MCF 10A (cell line): Measurements from ENCODE around the gene NNT. TPM values are rescaled to one million over a fixed set of nuclear protein-coding genes. Genes with fewer than 3 reads are reported as not detected.

Source experiments
- BruUV-seq: library from RNA; stranded (reverse); fragments of 400-500 nt; replicated peaks from 2 replicates; lab custom pipeline; 2021; lab: Mats Ljungman, UMichigan
- CTCF ChIA-PET: fragments of 300-600 bp; sonication (Branson Sonifier 250); formaldehyde crosslinking; extraction: SDS; loops from one replicate; lab custom pipeline; 2021; ENCODE audit warnings: antibody characterized with exemption, inconsistent platforms; lab: Yijun Ruan, JAX
- POLR2A ChIA-PET: fragments of 300-600, 350-650 bp; sonication (Branson Sonifier 250); formaldehyde crosslinking; extraction: SDS; loops from one replicate; lab custom pipeline; 2020; ENCODE audit warnings: antibody characterized with exemption, inconsistent platforms; lab: Yijun Ruan, JAX
- DNase-seq: peaks from one replicate; pipeline ENCODE4 v3.0.0-alpha.2; 2018; ENCODE audit not compliant: unreplicated experiment
- H3K27ac Mint-ChIP-seq: one replicate; pipeline ENCODE4 v1.8.0; 2022; ENCODE audit warnings: mild to moderate bottlenecking, low read depth, mixed read lengths; ENCODE audit not compliant: unreplicated experiment
- H3K27me3 Mint-ChIP-seq: one replicate; pipeline ENCODE4 v1.8.0; 2022; ENCODE audit warnings: mixed read lengths; ENCODE audit not compliant: insufficient read depth, unreplicated experiment
- H3K36me3 Mint-ChIP-seq: one replicate; pipeline ENCODE4 v1.8.0; 2022; ENCODE audit warnings: mild to moderate bottlenecking, moderate library complexity, mixed read lengths; ENCODE audit not compliant: insufficient read depth, unreplicated experiment
- H3K4me1 Mint-ChIP-seq: one replicate; pipeline ENCODE4 v1.8.0; 2022; ENCODE audit warnings: mixed read lengths; ENCODE audit not compliant: insufficient read depth, unreplicated experiment
- H3K4me3 Mint-ChIP-seq: one replicate; pipeline ENCODE4 v1.8.0; 2022; ENCODE audit warnings: mild to moderate bottlenecking, moderate library complexity, mixed read lengths; ENCODE audit not compliant: unreplicated experiment
- H3K9me3 Mint-ChIP-seq: one replicate; pipeline ENCODE4 v1.8.0; 2022; ENCODE audit warnings: mixed read lengths; ENCODE audit not compliant: unreplicated experiment
- intact Hi-C: fragments of 100-400 bp; cut with micrococcal nuclease; formaldehyde crosslinking; loops from 2 replicates; pipeline ENCODE4 v1.14.1; 2022
- total RNA-seq: library from RNA; stranded (reverse); gene quantifications from 2 replicates; pipeline ENCODE4 v1.2.3, GENCODE V29; 2022
- TF ChIP-seq, protein P1 (sequence below): fragments of 200-600 bp; IDR thresholded peaks from one replicate; pipeline ENCODE4 v1.8.0; 2022; ENCODE audit warnings: antibody characterized with exemption, mild to moderate bottlenecking; ENCODE audit not compliant: unreplicated experiment

The NNT gene
- total RNA-seq, 1 experiment from 2014 or later: 52.3 TPM

DNA sequence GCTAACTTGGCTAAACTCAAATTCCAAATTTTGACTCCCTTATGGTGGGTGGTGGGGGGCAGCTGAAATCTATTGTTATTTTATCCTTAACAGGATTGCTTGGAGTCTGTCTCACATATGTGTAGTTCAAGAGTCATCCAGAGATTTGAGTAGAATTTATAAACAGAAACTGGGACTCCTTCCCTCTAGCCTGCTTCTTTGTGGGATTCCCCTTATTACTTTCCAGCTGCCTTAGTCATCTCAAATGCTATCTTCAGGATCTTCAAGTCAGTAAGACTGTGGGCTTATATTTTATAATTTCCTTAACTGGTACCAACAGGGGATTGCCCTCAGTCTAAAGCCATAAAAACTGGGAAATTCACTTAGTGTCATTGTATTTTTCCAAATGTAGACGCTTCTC is 55.5 kb downstream of the NNT start:
- ChIA-PET POLR2A (no interaction called here), CTCF (interaction anchor here (0.6 to 1.9 kb wide), 5 partner anchors 8 to 553 kb away, joined by 3 to 6 read pairs (median 4); no protein-coding TSS in a partner anchor)
- intact Hi-C loops: no loop called here
- DNase-seq: peak; percentile 12
- TF ChIP-seq, protein P1, sequence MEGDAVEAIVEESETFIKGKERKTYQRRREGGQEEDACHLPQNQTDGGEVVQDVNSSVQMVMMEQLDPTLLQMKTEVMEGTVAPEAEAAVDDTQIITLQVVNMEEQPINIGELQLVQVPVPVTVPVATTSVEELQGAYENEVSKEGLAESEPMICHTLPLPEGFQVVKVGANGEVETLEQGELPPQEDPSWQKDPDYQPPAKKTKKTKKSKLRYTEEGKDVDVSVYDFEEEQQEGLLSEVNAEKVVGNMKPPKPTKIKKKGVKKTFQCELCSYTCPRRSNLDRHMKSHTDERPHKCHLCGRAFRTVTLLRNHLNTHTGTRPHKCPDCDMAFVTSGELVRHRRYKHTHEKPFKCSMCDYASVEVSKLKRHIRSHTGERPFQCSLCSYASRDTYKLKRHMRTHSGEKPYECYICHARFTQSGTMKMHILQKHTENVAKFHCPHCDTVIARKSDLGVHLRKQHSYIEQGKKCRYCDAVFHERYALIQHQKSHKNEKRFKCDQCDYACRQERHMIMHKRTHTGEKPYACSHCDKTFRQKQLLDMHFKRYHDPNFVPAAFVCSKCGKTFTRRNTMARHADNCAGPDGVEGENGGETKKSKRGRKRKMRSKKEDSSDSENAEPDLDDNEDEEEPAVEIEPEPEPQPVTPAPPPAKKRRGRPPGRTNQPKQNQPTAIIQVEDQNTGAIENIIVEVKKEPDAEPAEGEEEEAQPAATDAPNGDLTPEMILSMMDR: no peak
- H3K27me3 Mint-ChIP-seq: no peaks in the 10 kb centered on the region
- H3K27ac Mint-ChIP-seq: peak overlapping the region; percentile 23
- no peak overlapping the region for H3K4me3 Mint-ChIP-seq
- H3K36me3 Mint-ChIP-seq: peaks cover 42% of the 10 kb centered on the region
- no TSS peak for BruUV-seq
- H3K4me1 Mint-ChIP-seq: no peaks in the 10 kb centered on the region
- no peaks in the 10 kb centered on the region for H3K9me3 Mint-ChIP-seq

DNA sequence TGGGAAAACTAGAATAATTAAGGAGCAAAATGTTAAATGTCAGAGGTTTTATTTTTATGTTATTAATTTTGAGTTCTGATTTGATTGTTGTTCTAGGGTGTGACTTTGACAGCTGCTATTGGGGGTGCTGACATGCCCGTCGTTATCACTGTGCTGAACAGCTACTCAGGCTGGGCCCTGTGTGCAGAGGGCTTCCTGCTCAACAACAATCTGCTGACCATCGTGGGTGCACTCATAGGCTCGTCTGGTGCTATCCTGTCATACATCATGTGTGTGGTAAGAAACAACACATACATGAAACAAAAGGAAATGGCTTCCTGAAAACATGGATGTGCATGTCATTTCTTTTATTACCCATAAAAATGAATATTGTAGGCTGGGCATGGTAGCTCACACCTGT is 56.1 kb downstream of the NNT start:
- ChIA-PET CTCF (interaction anchor here (0.6 to 1.9 kb wide), 7 partner anchors 9 to 927 kb away, joined by 3 to 6 read pairs (median 4); no protein-coding TSS in a partner anchor), POLR2A (no interaction called here)
- TF ChIP-seq, protein P1: no peak
- H3K9me3 Mint-ChIP-seq: no peaks in the 10 kb centered on the region
- intact Hi-C loops: no loop called here
- DNase-seq: no peak
- no peak overlapping the region for H3K4me3 Mint-ChIP-seq
- H3K36me3 Mint-ChIP-seq: peaks cover 41% of the 10 kb centered on the region
- no TSS peak for BruUV-seq
- H3K4me1 Mint-ChIP-seq: no peaks in the 10 kb centered on the region
- H3K27me3 Mint-ChIP-seq: no peaks in the 10 kb centered on the region
- peak overlapping the region; percentile 23 for H3K27ac Mint-ChIP-seq

DNA sequence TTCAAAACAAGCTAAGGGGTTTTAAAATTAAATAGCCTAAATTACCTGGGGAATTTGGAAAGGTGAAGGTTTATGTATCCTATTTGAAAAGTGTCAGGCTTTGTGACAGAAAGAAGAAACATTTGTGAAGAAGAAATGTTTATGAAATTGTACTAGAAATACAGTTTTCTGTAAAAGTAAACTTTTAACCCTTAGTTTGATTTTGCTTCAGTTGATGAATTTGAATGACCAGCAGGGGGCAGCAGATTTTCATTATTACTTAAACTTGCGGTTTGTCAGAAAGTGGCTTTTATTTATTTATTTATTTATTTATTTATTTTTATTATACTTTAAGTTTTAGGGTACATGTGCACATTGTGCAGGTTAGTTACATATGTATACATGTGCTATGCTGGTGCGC is 58.1 kb downstream of the NNT start:
- Mint-ChIP-seq H3K4me1 (no peaks in the 10 kb centered on the region), H3K36me3 (peaks cover 41% of the 10 kb centered on the region), H3K27ac (no peak overlapping the region), H3K9me3 (no peaks in the 10 kb centered on the region), H3K27me3 (no peaks in the 10 kb centered on the region), H3K4me3 (no peak overlapping the region)
- DNase-seq: peak; percentile 61
- ChIA-PET POLR2A (no interaction called here), CTCF (interaction anchor here (0.6 to 1.1 kb wide), 9 partner anchors 9 to 1130 kb away, joined by 3 to 4 read pairs (median 3); partner anchors contain the start of gene CCL28)
- intact Hi-C loops: loop anchor here (2.0 to 5.0 kb wide), 2 partner anchors 672 to 876 kb away; no protein-coding TSS in a partner anchor
- TF ChIP-seq, protein P1: peak; percentile 48
- no TSS peak for BruUV-seq

DNA sequence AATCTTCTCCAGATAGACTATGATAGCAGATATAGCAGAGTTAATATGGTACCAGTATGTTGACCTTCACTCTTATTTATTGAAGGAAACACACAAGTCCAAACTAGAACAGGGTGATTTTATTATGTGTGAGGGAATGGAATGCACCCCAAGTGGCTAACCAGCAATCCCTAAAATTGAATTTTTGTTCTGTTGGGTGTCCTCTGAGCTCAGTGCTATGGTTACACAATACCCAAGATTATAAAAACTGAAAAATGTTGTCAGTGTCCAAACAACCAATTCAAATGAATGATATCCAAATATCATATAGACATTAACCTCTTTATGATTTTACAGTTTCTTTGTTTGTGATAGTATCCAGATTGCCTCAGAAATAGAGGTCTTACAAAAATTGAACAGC is 60.9 kb downstream of the NNT start:
- Mint-ChIP-seq H3K27me3 (no peaks in the 10 kb centered on the region), H3K27ac (no peak overlapping the region), H3K4me3 (no peak overlapping the region), H3K9me3 (no peaks in the 10 kb centered on the region), H3K36me3 (peaks cover 25% of the 10 kb centered on the region), H3K4me1 (no peaks in the 10 kb centered on the region)
- ChIA-PET CTCF (interaction anchor here (1.1 kb wide), 1 partner anchor 12 kb away, joined by 3 read pairs; no protein-coding TSS in a partner anchor), POLR2A (interaction anchor here (0.6 to 1.0 kb wide), 2 partner anchors 13 to 179 kb away, joined by 3 to 4 read pairs; no protein-coding TSS in a partner anchor)
- DNase-seq: no peak
- no TSS peak for BruUV-seq
- TF ChIP-seq, protein P1: no peak
- intact Hi-C loops: loop anchor here (5.0 kb wide), 1 partner anchor 873 kb away; no protein-coding TSS in a partner anchor
